ENCODE measurements around the gene MYH15. TPM values are rescaled to one million over a fixed set of nuclear protein-coding genes. Genes with fewer than 3 reads are reported as not detected.

The MYH15 gene
- total and polyA plus RNA-seq, 12 donors = 0.07 to 1.0 (median 0.20) TPM; not detected in 2

DNA sequence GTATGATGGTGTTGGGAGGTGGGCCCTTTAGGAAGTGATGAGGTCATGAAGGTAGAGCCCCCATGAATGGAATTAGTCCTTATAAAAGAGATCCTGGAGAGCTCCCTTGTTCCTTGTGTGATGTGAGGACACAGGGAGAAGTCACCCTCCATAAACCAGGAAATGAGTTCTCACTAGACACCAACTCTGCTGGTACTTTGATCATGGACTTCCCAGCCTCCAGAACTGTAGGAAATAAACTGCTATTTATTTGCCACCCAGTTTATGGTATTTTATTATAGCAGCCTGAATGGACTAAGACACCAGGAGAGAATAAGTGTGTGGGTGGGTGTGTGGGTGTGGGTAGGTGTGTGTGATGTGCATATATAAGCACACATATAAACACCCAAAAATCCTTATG is 71.9 kb downstream of the MYH15 start:
- no peaks in the 10 kb centered on the region for H3K27me3 ChIP-seq
- intact Hi-C loops (cut with DNase I) = no loop called here
- no peak overlapping the region for H3K4me3 ChIP-seq
- DNase-seq = no peak
- no peaks in the 10 kb centered on the region for H3K9me3 ChIP-seq (replicated peaks in 1 of 3)
- no peaks in the 10 kb centered on the region for H3K4me1 ChIP-seq (replicated peaks in 1 of 2)
- no peak overlapping the region for H3K27ac ChIP-seq
- TF ChIP-seq POLR2A (IDR thresholded peaks at IDR 0.05) = no peak
- no peak for TF ChIP-seq CTCF (IDR thresholded peaks at IDR 0.05)
- no peaks in the 10 kb centered on the region for H3K36me3 ChIP-seq (replicated peaks in 1 of 2)

GRCh38 chr3:108437439-108437838 is 73.0 kb downstream of the MYH15 start:
- WGBS, 4 donors = 29 to 63% (median 45%) methylated on average over 3 of the region's 3 CpGs
- no peak for DNase-seq
- Histone ChIP-seq H3K4me3 (no peak overlapping the region), H3K36me3 (replicated peaks in 1 of 2) (no peaks in the 10 kb centered on the region), H3K9me3 (replicated peaks in 1 of 3) (no peaks in the 10 kb centered on the region), H3K27me3 (no peaks in the 10 kb centered on the region), H3K4me1 (replicated peaks in 1 of 2) (no peaks in the 10 kb centered on the region), H3K27ac (no peak overlapping the region)
- TF ChIP-seq POLR2A (IDR thresholded peaks at IDR 0.05) (no peak), CTCF (IDR thresholded peaks at IDR 0.05) (no peak)
- intact Hi-C loops (cut with DNase I) = no loop called here

DNA sequence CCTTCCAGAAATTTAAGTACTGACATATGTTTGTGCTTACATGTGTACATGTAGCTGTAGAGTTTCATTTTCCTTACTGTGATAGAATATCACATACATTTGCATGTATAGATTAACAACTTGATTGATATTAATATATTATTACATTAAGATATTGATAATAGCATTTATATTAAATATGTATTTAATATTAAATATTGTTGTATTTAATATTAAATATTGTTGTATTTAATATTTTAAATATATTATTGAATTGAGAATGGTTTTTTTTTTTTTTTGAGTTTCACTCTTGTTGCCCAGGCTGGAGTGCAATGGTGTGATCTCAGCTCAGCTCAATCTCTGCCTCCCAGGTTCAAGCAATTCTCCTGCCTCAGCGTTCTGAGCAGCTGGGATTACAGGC is 76.5 kb downstream of the MYH15 start:
- Histone ChIP-seq H3K9me3 (replicated peaks in 1 of 3) (no peaks in the 10 kb centered on the region), H3K4me3 (no peak overlapping the region), H3K36me3 (replicated peaks in 1 of 2) (no peaks in the 10 kb centered on the region), H3K27ac (no peak overlapping the region), H3K27me3 (no peaks in the 10 kb centered on the region), H3K4me1 (replicated peaks in 1 of 2) (no peaks in the 10 kb centered on the region)
- intact Hi-C loops (cut with DNase I) = no loop called here
- no peak for DNase-seq
- TF ChIP-seq POLR2A (IDR thresholded peaks at IDR 0.05) = no peak
- no peak for TF ChIP-seq CTCF (IDR thresholded peaks at IDR 0.05)
- 35 to 85% (median 75%) methylated on average over 1 of the region's 1 CpG for WGBS, 4 donors

DNA sequence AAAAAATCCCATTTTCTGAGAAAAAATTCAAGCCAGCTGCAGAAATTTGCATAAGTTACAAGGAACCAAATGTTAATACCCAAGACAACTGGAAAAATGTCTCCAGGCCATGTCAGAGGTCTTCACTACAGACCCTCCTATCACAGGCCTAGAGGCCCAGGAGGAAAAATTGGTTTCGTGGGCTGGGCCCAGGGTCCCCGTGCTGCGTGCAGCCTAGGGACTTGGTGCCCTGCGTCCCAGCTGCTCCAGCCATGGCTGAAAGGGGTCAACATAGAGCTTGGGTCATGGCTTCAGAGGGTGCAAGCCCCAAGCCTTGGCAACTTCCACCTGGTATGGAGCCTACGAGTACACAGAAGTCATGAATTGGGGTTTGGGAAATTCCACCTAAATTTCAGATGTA is 78.0 kb downstream of the MYH15 start:
- no peaks in the 10 kb centered on the region for H3K9me3 ChIP-seq (replicated peaks in 1 of 3)
- no peak overlapping the region for H3K4me3 ChIP-seq
- H3K36me3 ChIP-seq (replicated peaks in 1 of 2) = no peaks in the 10 kb centered on the region
- no peaks in the 10 kb centered on the region for H3K4me1 ChIP-seq (replicated peaks in 1 of 2)
- WGBS, 4 donors = 83 to 97% (median 92%) methylated on average over 5 of the region's 5 CpGs
- TF ChIP-seq POLR2A (IDR thresholded peaks at IDR 0.05) (no peak), CTCF (IDR thresholded peaks at IDR 0.05) (no peak)
- no peaks in the 10 kb centered on the region for H3K27me3 ChIP-seq
- H3K27ac ChIP-seq = no peak overlapping the region
- no peak for DNase-seq
- intact Hi-C loops (cut with DNase I) = no loop called here

Data from adrenal gland (tissue), 12 donors.